Measurements from ENCODE around the gene AMPD3. TPM values are rescaled to one million over a fixed set of nuclear protein-coding genes. Genes with fewer than 3 reads are reported as not detected.

AMPD3 gene
- polyA plus RNA-seq, 1 donor (not counting 4 experiments of a cell fraction or from before 2014, with no cell fraction given): 11.1 TPM

GRCh38 chr11:10502065-10502680 lies 47.1 kb downstream of the AMPD3 start:
- dilution Hi-C loops (cut with MboI; ENCODE audit: extremely low pct_ligation_motif_present, low sequenced_read_pairs): loop anchor here (25.0 kb wide), 1 partner anchor 235 kb away; no protein-coding TSS in a partner anchor
- Histone ChIP-seq H2AFZ (ENCODE audit: control insufficient read depth, low read length) (no peak overlapping the region), H3K27ac (ENCODE audit: control insufficient read depth, insufficient read depth, low read length) (no peak overlapping the region), H3K9me3 (ENCODE audit: control insufficient read depth, low read depth, low read length) (no peaks in the 10 kb centered on the region), H3K9ac (ENCODE audit: control insufficient read depth, extremely low read depth, insufficient read depth, low read length) (no peak overlapping the region), H3K4me1 (ENCODE audit: control insufficient read depth, extremely low read depth, insufficient read depth, low read length) (peaks cover 18% of the 10 kb centered on the region), H3K27me3 (ENCODE audit: control insufficient read depth, extremely low read depth, insufficient read depth, low read length) (no peaks in the 10 kb centered on the region), H3K9me1 (ENCODE audit: control insufficient read depth, extremely low read depth, insufficient read depth, low read length) (no peaks in the 10 kb centered on the region), H3K4me3 (ENCODE audit: control insufficient read depth in 2 of 3, extremely low read depth in 1 of 3, insufficient read depth in 2 of 3, low read depth in 1 of 3, low read length in 3 of 3) (no peak overlapping the region), H3K79me2 (ENCODE audit: control insufficient read depth, insufficient read depth, low read length) (no peaks in the 10 kb centered on the region), H4K20me1 (ENCODE audit: control insufficient read depth, extremely low read depth, insufficient read depth, low read length) (no peaks in the 10 kb centered on the region), H3K4me2 (ENCODE audit: control insufficient read depth, extremely low read depth, insufficient read depth, low read depth, low read length) (no peak overlapping the region), H3K36me3 (ENCODE audit: control insufficient read depth in 2 of 2, extremely low read depth in 1 of 2, insufficient read depth in 2 of 2, low read length in 2 of 2) (peaks cover 19 to 49% of the 10 kb centered on the region in 2 experiments)
- TF ChIP-seq EZH2 (IDR thresholded peaks at IDR 0.05; ENCODE audit: low read length) (no peak), CTCF (optimal IDR thresholded peaks at IDR 0.05 in 1 of 3, IDR thresholded peaks at IDR 0.05 in 1 of 3, conservative IDR thresholded peaks at IDR 0.05 in 1 of 3; ENCODE audit: extremely low read depth in 1 of 3, insufficient read depth in 2 of 3, low read length in 3 of 3) (no peak)
- DNase-seq (ENCODE audit: low read depth, low spot score): no peak
- FAIRE-seq: no peak

- TF ChIP-seq CTCF (optimal IDR thresholded peaks at IDR 0.05 in 1 of 3, IDR thresholded peaks at IDR 0.05 in 1 of 3, conservative IDR thresholded peaks at IDR 0.05 in 1 of 3; ENCODE audit: extremely low read depth in 1 of 3, insufficient read depth in 2 of 3, low read length in 3 of 3): no peak
- H2AFZ ChIP-seq (ENCODE audit: control insufficient read depth, low read length): no peak overlapping the region
- no peaks in the 10 kb centered on the region for H3K79me2 ChIP-seq (ENCODE audit: control insufficient read depth, insufficient read depth, low read length)
- no peaks in the 10 kb centered on the region for H4K20me1 ChIP-seq (ENCODE audit: control insufficient read depth, extremely low read depth, insufficient read depth, low read length)
- no peaks in the 10 kb centered on the region for H3K9me3 ChIP-seq (ENCODE audit: control insufficient read depth, low read depth, low read length)
- no peaks in the 10 kb centered on the region for H3K27me3 ChIP-seq (ENCODE audit: control insufficient read depth, extremely low read depth, insufficient read depth, low read length)
- H3K27ac ChIP-seq (ENCODE audit: control insufficient read depth, insufficient read depth, low read length): no peak overlapping the region
- H3K9me1 ChIP-seq (ENCODE audit: control insufficient read depth, extremely low read depth, insufficient read depth, low read length): no peaks in the 10 kb centered on the region
- H3K4me1 ChIP-seq (ENCODE audit: control insufficient read depth, extremely low read depth, insufficient read depth, low read length): peaks cover 18% of the 10 kb centered on the region
- H3K4me2 ChIP-seq (ENCODE audit: control insufficient read depth, extremely low read depth, insufficient read depth, low read depth, low read length): no peak overlapping the region
- FAIRE-seq (no peak), DNase-seq (ENCODE audit: low read depth, low spot score) (no peak)
- H3K4me3 ChIP-seq (ENCODE audit: control insufficient read depth in 2 of 3, extremely low read depth in 1 of 3, insufficient read depth in 2 of 3, low read depth in 1 of 3, low read length in 3 of 3): no peak overlapping the region
- H3K36me3 ChIP-seq (ENCODE audit: control insufficient read depth in 2 of 2, extremely low read depth in 1 of 2, insufficient read depth in 2 of 2, low read length in 2 of 2): peaks cover 17 to 46% of the 10 kb centered on the region in 2 experiments
- dilution Hi-C loops (cut with MboI; ENCODE audit: extremely low pct_ligation_motif_present, low sequenced_read_pairs): loop anchor here (25.0 kb wide), 1 partner anchor 235 kb away; no protein-coding TSS in a partner anchor
- H3K9ac ChIP-seq (ENCODE audit: control insufficient read depth, extremely low read depth, insufficient read depth, low read length): no peak overlapping the region
These were observed 47.7 kb downstream of the AMPD3 start for GRCh38 chr11:10502770-10503169.

Measured in keratinocyte (primary cell).